Measurements from ENCODE around the gene ARHGAP1.

ARHGAP1 gene

GRCh38 chr11:46639197-46639839 lies 61.1 kb downstream of the ARHGAP1 start:
- ATAC-seq: no peak
- H3K4me1 Mint-ChIP-seq: peaks cover 10% of the 10 kb centered on the region

DNA sequence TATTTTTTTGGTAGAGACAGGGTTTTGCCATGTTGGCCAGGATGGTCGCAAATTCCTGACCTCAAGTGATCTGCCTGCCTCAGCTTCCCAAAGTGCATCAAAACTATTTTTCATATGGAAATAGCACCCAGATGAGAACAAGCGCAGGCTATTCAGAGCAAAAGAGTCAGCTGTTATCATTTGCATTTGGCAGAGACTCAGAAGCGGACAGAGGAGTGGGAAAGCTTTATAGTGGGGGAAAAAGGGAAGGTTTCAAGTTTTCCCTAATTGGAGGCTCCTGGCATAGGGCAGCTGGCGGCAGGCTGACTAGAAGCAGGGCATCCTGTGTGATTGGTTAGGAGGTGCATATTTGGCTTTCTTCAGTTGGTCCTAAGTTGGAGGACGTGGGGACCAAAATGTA lies 62.9 kb downstream of the ARHGAP1 start:
- Mint-ChIP-seq H3K27me3 (no peaks in the 10 kb centered on the region), H3K36me3 (ENCODE audit: low read depth) (peaks cover 13% of the 10 kb centered on the region)

More at GRCh38 chr11:46639197-46639839, 61.1 kb downstream of the ARHGAP1 start:
- DNase-seq: no peak
- no peak overlapping the region for H3K27ac Mint-ChIP-seq
- H3K9me3 Mint-ChIP-seq: no peaks in the 10 kb centered on the region
- peaks cover 16% of the 10 kb centered on the region for H3K36me3 Mint-ChIP-seq (ENCODE audit: low read depth)
- no peaks in the 10 kb centered on the region for H3K27me3 Mint-ChIP-seq
- no peak overlapping the region for H3K4me3 Mint-ChIP-seq

GRCh38 chr11:46635557-46636139 lies 64.8 kb downstream of the ARHGAP1 start:
- peaks cover 7% of the 10 kb centered on the region for H3K4me1 Mint-ChIP-seq
- H3K4me3 Mint-ChIP-seq: no peak overlapping the region
- H3K9me3 Mint-ChIP-seq: no peaks in the 10 kb centered on the region
- H3K27me3 Mint-ChIP-seq: no peaks in the 10 kb centered on the region
- ATAC-seq (no peak), DNase-seq (no peak)
- peaks cover 18% of the 10 kb centered on the region for H3K36me3 Mint-ChIP-seq (ENCODE audit: low read depth)
- H3K27ac Mint-ChIP-seq: no peak overlapping the region

More for the DNA sequence above, 62.9 kb downstream of the ARHGAP1 start:
- no peak for DNase-seq
- no peak overlapping the region for H3K4me3 Mint-ChIP-seq
- no peak overlapping the region for H3K27ac Mint-ChIP-seq
- H3K9me3 Mint-ChIP-seq: no peaks in the 10 kb centered on the region
- no peak for ATAC-seq
- peaks cover 11% of the 10 kb centered on the region for H3K4me1 Mint-ChIP-seq

DNA sequence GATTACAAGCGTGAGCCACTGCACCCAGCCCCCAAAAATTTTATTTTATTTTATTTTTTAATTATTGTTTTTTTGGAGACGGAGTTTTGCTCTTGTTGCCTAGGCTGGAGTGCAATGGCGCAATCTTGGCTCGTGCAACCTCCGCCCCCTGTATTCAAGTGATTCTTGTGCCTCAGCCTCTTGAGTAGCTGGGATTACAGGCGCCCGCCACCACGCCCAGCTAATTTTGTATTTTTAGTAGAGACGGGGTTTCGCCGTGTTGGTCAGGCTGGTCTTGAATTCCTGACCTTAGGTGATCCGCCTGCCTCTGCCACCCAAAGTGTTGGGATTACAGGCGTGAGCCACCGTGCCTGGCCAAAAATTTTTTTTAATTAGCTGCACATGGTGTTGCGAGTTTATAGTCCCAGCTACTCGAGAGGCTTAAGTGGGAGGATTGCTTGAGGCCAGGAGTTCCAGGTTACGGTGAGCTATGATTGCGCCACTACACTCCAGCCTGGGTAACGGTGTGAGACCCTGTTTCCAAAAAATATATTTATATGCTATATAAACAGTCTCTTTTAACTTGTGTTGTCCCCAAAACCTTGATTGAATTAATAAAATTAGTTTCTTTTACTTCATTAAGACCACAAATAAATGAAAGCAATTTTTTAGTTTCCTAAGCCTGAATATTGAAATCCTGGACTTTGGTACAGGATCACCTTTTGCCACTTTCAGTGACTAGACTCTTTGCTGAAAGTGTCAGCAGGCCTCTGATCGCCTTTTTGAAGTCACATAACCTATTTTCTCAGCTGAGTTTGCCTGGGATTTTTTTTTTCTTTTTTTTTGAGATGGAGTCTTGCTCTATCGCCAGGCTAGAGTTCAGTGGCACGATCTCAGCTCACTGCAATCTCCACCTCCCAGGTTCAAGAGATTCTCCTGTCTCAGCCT lies 66.9 kb downstream of the ARHGAP1 start:
- Mint-ChIP-seq H3K9me3 (no peaks in the 10 kb centered on the region), H3K36me3 (ENCODE audit: low read depth) (peaks cover 17% of the 10 kb centered on the region), H3K27me3 (no peaks in the 10 kb centered on the region), H3K4me1 (peaks cover 2% of the 10 kb centered on the region), H3K27ac (no peak overlapping the region), H3K4me3 (no peak overlapping the region)
- DNase-seq: no peak
- ATAC-seq: no peak

- no peaks in the 10 kb centered on the region for H3K9me3 Mint-ChIP-seq
- peaks cover 2% of the 10 kb centered on the region for H3K4me1 Mint-ChIP-seq
- ATAC-seq (no peak), DNase-seq (no peak)
- peak overlapping the region; percentile 44 for H3K27ac Mint-ChIP-seq
- no peaks in the 10 kb centered on the region for H3K27me3 Mint-ChIP-seq
- H3K36me3 Mint-ChIP-seq (ENCODE audit: low read depth): peaks cover 14% of the 10 kb centered on the region
- no peak overlapping the region for H3K4me3 Mint-ChIP-seq
Observed at GRCh38 chr11:46632502-46632901, 67.9 kb downstream of the ARHGAP1 start.

GRCh38 chr11:46631676-46632075 lies 68.7 kb downstream of the ARHGAP1 start:
- Mint-ChIP-seq H3K9me3 (no peaks in the 10 kb centered on the region), H3K4me3 (no peak overlapping the region), H3K4me1 (peaks cover 2% of the 10 kb centered on the region), H3K27me3 (no peaks in the 10 kb centered on the region), H3K36me3 (ENCODE audit: low read depth) (peaks cover 14% of the 10 kb centered on the region), H3K27ac (no peak overlapping the region)
- DNase-seq (no peak), ATAC-seq (no peak)

- Mint-ChIP-seq H3K4me3 (no peak overlapping the region), H3K27me3 (no peaks in the 10 kb centered on the region), H3K9me3 (no peaks in the 10 kb centered on the region), H3K4me1 (peaks cover 2% of the 10 kb centered on the region), H3K36me3 (ENCODE audit: low read depth) (peaks cover 17% of the 10 kb centered on the region), H3K27ac (no peak overlapping the region)
- ATAC-seq (no peak), DNase-seq (no peak)
Observed at GRCh38 chr11:46630237-46630636, 70.2 kb downstream of the ARHGAP1 start.

GRCh38 chr11:46628961-46629360 lies 71.5 kb downstream of the ARHGAP1 start:
- no peak for ATAC-seq
- Mint-ChIP-seq H3K36me3 (ENCODE audit: low read depth) (peaks cover 22% of the 10 kb centered on the region), H3K4me1 (peaks cover 2% of the 10 kb centered on the region), H3K9me3 (no peaks in the 10 kb centered on the region), H3K4me3 (no peak overlapping the region), H3K27ac (no peak overlapping the region), H3K27me3 (no peaks in the 10 kb centered on the region)
- DNase-seq: no peak
